SK-N-SH (cell line): Measurements from ENCODE around the gene ZFYVE21.

ENCODE experiments used
- EP300 ChIP-seq, 2 experiments: IDR thresholded peaks; 2 replicates each; pipeline versions ENCODE4 v1.4.0 to v1.6.1; 2012; ENCODE audit warnings: borderline replicate concordance in 1 of 2, low read depth in 1 of 2, low read length in 1 of 2
- EZH2phosphoT487 ChIP-seq: fragments of 200-600 bp; sonication (generic); IDR thresholded peaks from 2 replicates; pipeline ENCODE4 v1.6.1; 2017; ENCODE audit warnings: low read depth, mixed run types, mild to moderate bottlenecking, antibody characterized with exemption, moderate library complexity, borderline replicate concordance
- FOSL2 ChIP-seq: IDR thresholded peaks from 2 replicates; pipeline ENCODE4 v1.4.0; 2012; ENCODE audit warnings: low read depth, mild to moderate bottlenecking, moderate library complexity, borderline replicate concordance
- GABPA ChIP-seq: IDR thresholded peaks from 2 replicates; pipeline ENCODE4 v1.4.0; 2012; ENCODE audit warnings: low read depth, mild to moderate bottlenecking
- JUND ChIP-seq: IDR thresholded peaks from 2 replicates; pipeline ENCODE4 v1.4.0; 2012
- POLR2AphosphoS5 ChIP-seq: IDR thresholded peaks from 2 replicates; pipeline ENCODE4 v1.6.1; 2012; ENCODE audit warnings: low read depth, low read length
- RAD21 ChIP-seq: IDR thresholded peaks from 2 replicates; pipeline ENCODE4 v1.6.1; 2012; ENCODE audit warnings: mild to moderate bottlenecking, low read length
- RFX5 ChIP-seq: IDR thresholded peaks from 2 replicates; pipeline ENCODE4 v1.6.1; 2012; ENCODE audit warnings: mild to moderate bottlenecking, improper control_type of control experiment, low read length
- SIN3A ChIP-seq: IDR thresholded peaks from 2 replicates; pipeline ENCODE4 v1.6.1; 2012; ENCODE audit warnings: low read depth, mild to moderate bottlenecking, low read length, moderate library complexity, borderline replicate concordance
- SMC3 ChIP-seq: IDR thresholded peaks from 2 replicates; pipeline ENCODE4 v1.6.1; 2012; ENCODE audit warnings: low read depth, low read length, improper control_type of control experiment
- TF ChIP-seq, protein P1 (sequence below): IDR thresholded peaks from 2 replicates; pipeline ENCODE4 v1.4.0; 2012; ENCODE audit warnings: low read depth
- TF ChIP-seq, protein P2 (sequence below): fragments of 200-600 bp; sonication (generic); IDR thresholded peaks from 2 replicates; pipeline ENCODE4 v1.6.1; 2017; ENCODE audit warnings: antibody characterized with exemption, mild to moderate bottlenecking, moderate library complexity

DNA sequence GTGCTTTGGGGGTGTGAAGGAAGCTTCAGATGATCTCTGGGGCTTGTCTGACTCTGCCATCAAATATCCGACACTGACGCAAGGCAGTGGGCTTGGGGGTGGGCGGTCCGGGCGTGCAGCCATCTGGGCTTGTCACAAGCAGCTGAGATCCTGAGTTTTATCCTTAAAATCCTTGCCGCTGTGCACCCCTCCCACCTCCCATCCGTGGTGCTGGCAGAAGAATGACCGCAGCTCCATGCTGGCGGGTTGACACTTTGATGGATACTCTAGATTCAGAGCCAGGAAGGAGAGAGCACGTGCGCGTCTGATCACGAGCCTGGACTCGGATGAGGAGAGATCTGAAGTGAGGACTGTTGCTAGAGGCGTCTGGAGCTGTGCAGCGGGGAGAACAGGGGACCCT, 3.0 kb downstream of the ZFYVE21 start:
- TF ChIP-seq RAD21, result no peak
- no peak for TF ChIP-seq EZH2phosphoT487
- TF ChIP-seq, protein P1, sequence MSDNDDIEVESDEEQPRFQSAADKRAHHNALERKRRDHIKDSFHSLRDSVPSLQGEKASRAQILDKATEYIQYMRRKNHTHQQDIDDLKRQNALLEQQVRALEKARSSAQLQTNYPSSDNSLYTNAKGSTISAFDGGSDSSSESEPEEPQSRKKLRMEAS, result no peak
- TF ChIP-seq, protein P2, sequence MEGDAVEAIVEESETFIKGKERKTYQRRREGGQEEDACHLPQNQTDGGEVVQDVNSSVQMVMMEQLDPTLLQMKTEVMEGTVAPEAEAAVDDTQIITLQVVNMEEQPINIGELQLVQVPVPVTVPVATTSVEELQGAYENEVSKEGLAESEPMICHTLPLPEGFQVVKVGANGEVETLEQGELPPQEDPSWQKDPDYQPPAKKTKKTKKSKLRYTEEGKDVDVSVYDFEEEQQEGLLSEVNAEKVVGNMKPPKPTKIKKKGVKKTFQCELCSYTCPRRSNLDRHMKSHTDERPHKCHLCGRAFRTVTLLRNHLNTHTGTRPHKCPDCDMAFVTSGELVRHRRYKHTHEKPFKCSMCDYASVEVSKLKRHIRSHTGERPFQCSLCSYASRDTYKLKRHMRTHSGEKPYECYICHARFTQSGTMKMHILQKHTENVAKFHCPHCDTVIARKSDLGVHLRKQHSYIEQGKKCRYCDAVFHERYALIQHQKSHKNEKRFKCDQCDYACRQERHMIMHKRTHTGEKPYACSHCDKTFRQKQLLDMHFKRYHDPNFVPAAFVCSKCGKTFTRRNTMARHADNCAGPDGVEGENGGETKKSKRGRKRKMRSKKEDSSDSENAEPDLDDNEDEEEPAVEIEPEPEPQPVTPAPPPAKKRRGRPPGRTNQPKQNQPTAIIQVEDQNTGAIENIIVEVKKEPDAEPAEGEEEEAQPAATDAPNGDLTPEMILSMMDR, result no peak
- TF ChIP-seq EP300 (IDR thresholded peaks at IDR 0.05; ENCODE audit: borderline replicate concordance in 1 of 2, low read depth in 1 of 2, low read length in 1 of 2), result no peak
- no peak for TF ChIP-seq POLR2AphosphoS5
- no peak for TF ChIP-seq JUND
- TF ChIP-seq GABPA, result no peak
- TF ChIP-seq FOSL2, result no peak
- no peak for TF ChIP-seq RFX5
- no peak for TF ChIP-seq SMC3
- no peak for TF ChIP-seq SIN3A
